VCaP (cell line): Measurements from ENCODE around the gene FOSL2.

Experiments used
- H3K27ac ChIP-seq: fragments of 450-650 bp; 2 replicates; pipeline ENCODE4 v1.5.1; 2017
- CTCF ChIP-seq: fragments of 450-650 bp; conservative IDR thresholded peaks from 2 replicates; pipeline ENCODE4 v1.5.1; 2017; ENCODE audit warnings: mild to moderate bottlenecking, moderate library complexity

Gene FOSL2

GRCh38 chr2:28399956-28400355 is 7.3 kb downstream of the FOSL2 start:
- no peak for TF ChIP-seq CTCF

DNA sequence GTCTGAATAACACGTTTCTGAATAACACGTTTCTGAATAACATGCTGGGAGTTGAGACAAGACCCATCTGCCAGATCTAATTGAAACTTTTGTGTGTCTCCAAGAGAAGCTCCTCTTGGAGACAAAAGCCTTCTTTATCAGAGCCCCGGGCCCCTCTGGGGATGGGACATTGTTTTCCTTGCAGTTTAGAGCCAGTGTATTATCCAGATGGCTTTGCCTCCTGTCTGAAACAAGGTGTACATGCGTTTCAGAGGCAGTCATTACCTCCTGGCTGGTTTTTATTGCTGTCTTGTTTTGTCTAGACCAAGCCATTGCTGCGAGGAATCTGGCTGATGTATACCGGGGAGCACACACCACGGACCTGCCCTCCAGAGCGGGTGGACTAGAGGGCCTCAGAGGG is 7.8 kb downstream of the FOSL2 start:
- no peak overlapping the region for H3K27ac ChIP-seq
- TF ChIP-seq CTCF = no peak

More at GRCh38 chr2:28399956-28400355, 7.3 kb downstream of the FOSL2 start:
- no peak overlapping the region for H3K27ac ChIP-seq

GRCh38 chr2:28400921-28401320 is 8.3 kb downstream of the FOSL2 start:
- TF ChIP-seq CTCF = no peak
- H3K27ac ChIP-seq = no peak overlapping the region

DNA sequence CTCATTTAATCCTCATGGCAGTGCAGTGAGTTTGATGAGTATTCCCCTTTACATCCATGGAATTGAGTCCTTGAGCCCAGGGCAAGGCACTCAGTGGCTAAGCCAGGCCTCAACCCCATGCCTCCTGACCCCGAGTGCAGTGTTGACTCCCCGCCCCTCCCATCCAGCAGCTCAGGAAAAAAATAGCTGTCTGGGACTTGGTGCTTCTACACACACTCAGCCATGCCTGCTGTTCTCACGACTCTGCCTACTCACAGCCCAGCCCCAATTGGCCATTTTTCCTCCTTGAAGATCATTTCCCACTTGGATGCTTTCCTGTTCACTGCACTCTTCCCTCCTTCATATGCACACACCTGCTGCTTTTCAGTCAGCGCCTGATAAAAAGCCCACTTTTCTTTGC is 8.8 kb downstream of the FOSL2 start:
- H3K27ac ChIP-seq = no peak overlapping the region
- TF ChIP-seq CTCF = no peak

- no peak overlapping the region for H3K27ac ChIP-seq
- no peak for TF ChIP-seq CTCF
Observed at GRCh38 chr2:28401948-28402550, 9.4 kb downstream of the FOSL2 start.

DNA sequence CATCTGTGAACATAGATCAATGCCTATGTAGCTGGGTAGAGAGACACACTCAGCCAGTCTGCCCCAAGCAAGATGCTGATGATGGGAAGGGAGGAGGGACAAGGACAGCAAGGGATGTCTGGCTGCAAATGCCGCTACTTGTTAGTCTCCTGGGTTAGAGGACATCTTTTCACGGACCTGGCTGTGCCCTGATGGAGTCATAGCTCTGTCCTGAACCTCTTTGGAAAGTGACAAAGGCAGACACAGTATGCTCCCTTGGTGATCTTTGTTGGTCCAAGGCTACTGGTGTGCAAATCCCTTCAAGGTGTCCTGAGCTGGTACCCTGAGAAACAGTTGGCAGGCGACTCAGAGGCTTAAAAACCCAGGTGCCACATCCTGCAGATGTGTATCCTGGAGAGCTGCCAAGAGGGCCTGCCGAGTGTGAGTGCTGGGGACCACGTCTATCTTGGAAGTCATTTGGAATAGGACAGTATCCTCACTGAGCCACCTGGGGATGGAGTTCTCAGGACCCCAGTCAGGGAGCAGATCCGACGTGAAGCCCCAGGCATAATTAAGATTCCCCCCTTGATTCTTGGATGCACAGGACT is 10.8 kb downstream of the FOSL2 start:
- no peak for TF ChIP-seq CTCF
- H3K27ac ChIP-seq = no peak overlapping the region

DNA sequence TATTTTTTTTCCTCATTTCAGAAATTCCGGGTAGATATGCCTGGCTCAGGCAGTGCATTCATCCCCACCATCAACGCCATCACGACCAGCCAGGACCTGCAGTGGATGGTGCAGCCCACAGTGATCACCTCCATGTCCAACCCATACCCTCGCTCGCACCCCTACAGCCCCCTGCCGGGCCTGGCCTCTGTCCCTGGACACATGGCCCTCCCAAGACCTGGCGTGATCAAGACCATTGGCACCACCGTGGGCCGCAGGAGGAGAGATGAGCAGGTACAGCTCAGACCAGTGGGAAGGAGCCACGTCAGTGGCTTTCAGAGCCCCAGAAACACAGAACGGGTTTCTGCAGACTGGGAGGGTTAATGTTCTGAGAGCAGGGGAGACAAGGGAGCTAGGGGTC is 11.4 kb downstream of the FOSL2 start:
- no peak overlapping the region for H3K27ac ChIP-seq

More for the DNA sequence above, 11.4 kb downstream of the FOSL2 start:
- no peak for TF ChIP-seq CTCF
